ENCODE results near the gene PSD4.

Gene PSD4

GRCh38 chr2:113229795-113230194, 56.0 kb downstream of the PSD4 start:
- TF ChIP-seq CTCF (IDR thresholded peaks at IDR 0.05): no peak

GRCh38 chr2:113230531-113230930, 56.8 kb downstream of the PSD4 start:
- TF ChIP-seq CTCF (IDR thresholded peaks at IDR 0.05): no peak

- TF ChIP-seq CTCF (IDR thresholded peaks at IDR 0.05): no peak
These were observed 57.3 kb downstream of the PSD4 start for GRCh38 chr2:113231064-113231463.

GRCh38 chr2:113232123-113232522, 58.4 kb downstream of the PSD4 start:
- TF ChIP-seq CTCF (IDR thresholded peaks at IDR 0.05): no peak

- no peak for TF ChIP-seq CTCF (IDR thresholded peaks at IDR 0.05)
These were observed 59.0 kb downstream of the PSD4 start for GRCh38 chr2:113232740-113233139.

GRCh38 chr2:113233593-113234550, 60.1 kb downstream of the PSD4 start:
- no peak for TF ChIP-seq CTCF (IDR thresholded peaks at IDR 0.05)

- no peak for TF ChIP-seq CTCF (IDR thresholded peaks at IDR 0.05)
These were observed 61.1 kb downstream of the PSD4 start for GRCh38 chr2:113234721-113235346.

Data from LNCAP (cell line).